Aorta (tissue), 5 donors: ENCODE results near the gene ZNF425. TPM values are rescaled to one million over a fixed set of nuclear protein-coding genes. Genes with fewer than 3 reads are reported as not detected.

ENCODE experiments used
- ATAC-seq: fragments of 200-7000 bp; cut with Tn5 transposase; one replicate; pipeline ENCODE4 v1.9.1; 2022; ENCODE audit warnings: moderate library complexity; ENCODE audit not compliant: low FRiP score
- DNase-seq, 2 donors: peaks; one replicate each; pipeline ENCODE4 v3.0.0-alpha.2; 2020
- H3K27ac ChIP-seq, 2 donors: one replicate each; pipeline ENCODE4 v1.5.1; 2013; ENCODE audit warnings: low read length in 2 of 2, mild to moderate bottlenecking in 2 of 2, moderate library complexity in 2 of 2, control low read depth in 1 of 2, inconsistent platforms in 1 of 2, low read depth in 1 of 2
- H3K27me3 ChIP-seq, 2 donors: one replicate each; pipeline ENCODE4 v1.6.1; 2013; ENCODE audit warnings: control low read depth in 1 of 2, low read length in 1 of 2, mild to moderate bottlenecking in 1 of 2, moderate library complexity in 1 of 2; ENCODE audit not compliant: insufficient read depth in 2 of 2, control insufficient read depth in 1 of 2
- H3K36me3 ChIP-seq, 2 donors: one replicate each; pipeline ENCODE4 v1.6.1; 2013; ENCODE audit warnings: control low read depth in 1 of 2, low read length in 1 of 2, mild to moderate bottlenecking in 1 of 2; ENCODE audit not compliant: insufficient read depth in 2 of 2, control insufficient read depth in 1 of 2
- H3K4me1 ChIP-seq, 2 donors: one replicate each; pipeline ENCODE4 v1.6.1; 2013; ENCODE audit warnings: low read length in 2 of 2, control low read depth in 1 of 2, mild to moderate bottlenecking in 1 of 2, moderate library complexity in 1 of 2; ENCODE audit not compliant: insufficient read depth in 2 of 2, control insufficient read depth in 1 of 2
- H3K4me3 ChIP-seq, 2 donors: one replicate each; pipeline ENCODE4 v1.5.1; 2013; ENCODE audit warnings: low read length in 2 of 2, control low read depth in 1 of 2, mild to moderate bottlenecking in 1 of 2
- H3K9me3 ChIP-seq: one replicate; pipeline ENCODE4 v1.6.1; 2013; ENCODE audit warnings: mild to moderate bottlenecking, low read length; ENCODE audit not compliant: control insufficient read depth
- WGBS, 2 donors: extraction: QIAGEN DNeasy Blood & Tissue Kit; methylation state at CpG; one replicate each; pipeline ENCODE4 v1.1.7; 2013; 5-methylcytosine and 5-hydroxymethylcytosine counted together
- intact Hi-C, 2 donors: fragments of 100-400 bp; cut with DNase I; formaldehyde crosslinking; loops; one replicate each; pipeline versions ENCODE4 v1.14.2 to v1.15.0; 2022
- polyA plus RNA-seq, 2 donors: library from polyadenylated mRNA; stranded (reverse); fragments of 200-250 nt; gene quantifications; one replicate each; pipeline ENCODE4 v1.2.3, GENCODE V29; 2013
- total RNA-seq, 2 donors: library from RNA; stranded (reverse); fragmentation: NEBNext Ultra II Directional; extraction: Animal tissue kit (Norgen Biotek cat#: 25700); gene quantifications; one replicate each; pipeline ENCODE4 v1.2.1, GENCODE V29; 2021
- donor health status: healthy with polysubstance abuse.
- donor health status: Bipolar disorder and iron deficiency.
- donor health status: DM: no; HTN: no; CAD: no.
- donor health status: DM: no; HTN: no; CAD: no.
- donor health status: DM: yes; HTN: yes; CAD: no.

ZNF425 gene
- total and polyA plus RNA-seq, 4 donors = 1.0 to 2.1 (median 1.6) TPM

GRCh38 chr7:149141893-149142292 is 15.8 kb upstream of the ZNF425 start:
- ATAC-seq (no peak), DNase-seq (no peak)
- Histone ChIP-seq H3K9me3 (no peaks in the 10 kb centered on the region), H3K27me3 (no peaks in the 10 kb centered on the region), H3K4me1 (no peaks in the 10 kb centered on the region), H3K4me3 (no peak overlapping the region), H3K36me3 (no peaks in the 10 kb centered on the region), H3K27ac (no peak overlapping the region)
- 62 to 71% methylated on average over 4 of the region's 4 CpGs for WGBS, 2 donors
- intact Hi-C loops = no loop called here

- DNase-seq (no peak), ATAC-seq (no peak)
- Histone ChIP-seq H3K9me3 (no peaks in the 10 kb centered on the region), H3K27ac (no peak overlapping the region), H3K27me3 (no peaks in the 10 kb centered on the region), H3K4me1 (no peaks in the 10 kb centered on the region), H3K36me3 (no peaks in the 10 kb centered on the region), H3K4me3 (no peak overlapping the region)
- intact Hi-C loops = no loop called here
- WGBS, 2 donors = 67% methylated on average over 3 of the region's 3 CpGs
Observed at GRCh38 chr7:149140831-149141230, 14.7 kb upstream of the ZNF425 start.

- WGBS, 2 donors = 95% methylated on average over 9 of the region's 9 CpGs
- Histone ChIP-seq H3K36me3 (no peaks in the 10 kb centered on the region), H3K27me3 (no peaks in the 10 kb centered on the region), H3K27ac (no peak overlapping the region), H3K9me3 (no peaks in the 10 kb centered on the region), H3K4me3 (no peak overlapping the region), H3K4me1 (no peaks in the 10 kb centered on the region)
- ATAC-seq (no peak), DNase-seq (no peak)
- intact Hi-C loops = no loop called here
Observed at GRCh38 chr7:149136118-149136517, 10.0 kb upstream of the ZNF425 start.

- ATAC-seq = no peak
- H3K36me3 ChIP-seq = no peaks in the 10 kb centered on the region
- H3K9me3 ChIP-seq = no peaks in the 10 kb centered on the region
- H3K27ac ChIP-seq = no peak overlapping the region
- H3K27me3 ChIP-seq = no peaks in the 10 kb centered on the region
- intact Hi-C loops = no loop called here
- 95 to 96% methylated on average over 2 of the region's 2 CpGs for WGBS, 2 donors
- no peak for DNase-seq
- no peak overlapping the region for H3K4me3 ChIP-seq
- no peaks in the 10 kb centered on the region for H3K4me1 ChIP-seq
Observed at GRCh38 chr7:149133028-149133710, 7.0 kb upstream of the ZNF425 start.

- H3K4me1 ChIP-seq = no peaks in the 10 kb centered on the region
- DNase-seq (no peak), ATAC-seq (no peak)
- intact Hi-C loops = no loop called here
- H3K9me3 ChIP-seq = no peaks in the 10 kb centered on the region
- WGBS, 2 donors = 91 to 92% methylated on average over 5 of the region's 5 CpGs
- H3K27ac ChIP-seq = no peak overlapping the region
- no peak overlapping the region for H3K4me3 ChIP-seq
- H3K36me3 ChIP-seq = no peaks in the 10 kb centered on the region
- no peaks in the 10 kb centered on the region for H3K27me3 ChIP-seq
Observed at GRCh38 chr7:149130572-149131198, 4.6 kb upstream of the ZNF425 start.

- Histone ChIP-seq H3K27ac (peak overlapping the region; percentile 62 to 70), H3K4me3 (peak overlapping the region; percentile 31 to 74), H3K9me3 (no peaks in the 10 kb centered on the region), H3K27me3 (no peaks in the 10 kb centered on the region), H3K36me3 (no peaks in the 10 kb centered on the region), H3K4me1 (no peaks in the 10 kb centered on the region)
- 1% methylated on average over 30 to 48 of the region's 48 CpGs for WGBS, 2 donors
- intact Hi-C loops = loop anchor here in 1 of 2 donors (1.0 kb wide), 3 partner anchors 21 to 98 kb away; partner anchors contain the start of genes PDIA4 and ZNF398
- ATAC-seq = peak; percentile 80
- DNase-seq = peak; percentile 75 to 86
Observed at GRCh38 chr7:149126662-149127266, 640 bp upstream of the ZNF425 start.

- no peaks in the 10 kb centered on the region for H3K9me3 ChIP-seq
- WGBS, 2 donors = 2% methylated on average over 21 of the region's 21 CpGs
- H3K27me3 ChIP-seq = no peaks in the 10 kb centered on the region
- intact Hi-C loops = no loop called here
- H3K4me1 ChIP-seq = no peaks in the 10 kb centered on the region
- no peak for DNase-seq
- no peak for ATAC-seq
- H3K36me3 ChIP-seq = no peaks in the 10 kb centered on the region
- H3K4me3 ChIP-seq = peak overlapping the region; percentile 71 to 74
- peak overlapping the region in 1 of 2 donors; percentile 57 for H3K27ac ChIP-seq
Observed at GRCh38 chr7:149125189-149125862, 798 bp downstream of the ZNF425 start.

GRCh38 chr7:149109969-149110368 is 16.2 kb downstream of the ZNF425 start:
- Histone ChIP-seq H3K36me3 (no peaks in the 10 kb centered on the region), H3K4me3 (no peak overlapping the region), H3K9me3 (no peaks in the 10 kb centered on the region), H3K4me1 (no peaks in the 10 kb centered on the region), H3K27ac (no peak overlapping the region), H3K27me3 (no peaks in the 10 kb centered on the region)
- no peak for ATAC-seq
- WGBS, 2 donors = 95% methylated on average over 10 to 12 of the region's 12 CpGs
- intact Hi-C loops = no loop called here
- DNase-seq = peak in 1 of 2 donors; percentile 14
